Subcutaneous abdominal adipose tissue (tissue), 5 donors: ENCODE results near the gene S100A5.
"Not testable (repeated sequence)": the region's sequence is repeated elsewhere in the genome, so short reads cannot be mapped to it uniquely, and the experiment has no call there.

Experiments
- H3K27ac ChIP-seq: one replicate; pipeline ENCODE4 v1.7.0; 2013; ENCODE audit warnings: low read depth, mild to moderate bottlenecking, inconsistent platforms, low read length, moderate library complexity
- H3K27me3 ChIP-seq, 5 donors: one replicate each; pipeline ENCODE4 v1.7.0; 2013; ENCODE audit warnings: low read length in 5 of 5, inconsistent platforms in 1 of 5; ENCODE audit not compliant: control insufficient read depth in 5 of 5, insufficient read depth in 4 of 5
- H3K36me3 ChIP-seq, 5 donors: one replicate each; pipeline ENCODE4 v1.7.0; 2013; ENCODE audit warnings: low read length in 5 of 5; ENCODE audit not compliant: control insufficient read depth in 5 of 5, insufficient read depth in 5 of 5
- H3K4me1 ChIP-seq, 5 donors: one replicate each; pipeline ENCODE4 v1.7.0; 2013; ENCODE audit warnings: low read length in 5 of 5, mild to moderate bottlenecking in 3 of 5, moderate library complexity in 1 of 5; ENCODE audit not compliant: control insufficient read depth in 5 of 5, insufficient read depth in 5 of 5
- H3K4me3 ChIP-seq, 5 donors: one replicate each; pipeline ENCODE4 v1.7.0; 2013; ENCODE audit warnings: low read length in 5 of 5, low read depth in 1 of 5
- H3K9ac ChIP-seq, 5 donors: one replicate each; pipeline ENCODE4 v1.7.0; 2013; ENCODE audit warnings: low read length in 5 of 5, mild to moderate bottlenecking in 4 of 5, moderate library complexity in 3 of 5
- H3K9me3 ChIP-seq, 5 donors: one replicate each; pipeline ENCODE4 v1.7.0; 2013; ENCODE audit warnings: low read length in 5 of 5; ENCODE audit not compliant: control insufficient read depth in 5 of 5
- donor health status: healthy.
- donor health status: healthy.
- donor health status: healthy.
- donor health status: healthy.
- donor health status: healthy.

Gene S100A5

GRCh38 chr1:153578490-153578889 is 37.8 kb upstream of the S100A5 start:
- Histone ChIP-seq H3K27ac (no peak overlapping the region), H3K4me1 (peaks cover 3 to 15% (median 10%) of the 10 kb centered on the region in 5 donors), H3K4me3 (no peak overlapping the region), H3K27me3 (no peaks in the 10 kb centered on the region), H3K36me3 (no peaks in the 10 kb centered on the region), H3K9ac (no peak overlapping the region), H3K9me3 (no peaks in the 10 kb centered on the region)

DNA sequence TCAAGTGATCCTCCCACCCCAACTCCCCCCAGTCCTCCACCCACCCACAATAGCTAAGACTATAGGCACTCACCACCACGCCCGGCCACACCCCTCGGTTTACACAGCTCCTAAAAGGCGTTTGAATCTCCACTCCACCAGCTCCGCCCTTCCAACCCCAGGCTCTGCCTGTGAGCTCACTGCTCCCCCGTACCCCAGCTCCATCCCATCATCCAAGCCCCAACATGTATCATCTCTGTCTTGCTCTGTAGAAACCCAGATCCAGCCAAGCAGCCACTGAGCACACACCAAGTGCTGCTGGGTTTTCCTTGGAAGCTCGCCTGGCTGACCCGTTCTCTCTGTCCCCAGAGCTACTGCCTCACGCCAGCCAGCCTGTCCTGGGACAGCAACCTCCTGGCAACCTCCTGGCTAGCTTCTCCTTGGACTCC is 36.9 kb upstream of the S100A5 start:
- no peak overlapping the region for H3K27ac ChIP-seq
- no peak overlapping the region for H3K4me3 ChIP-seq
- no peak overlapping the region for H3K9ac ChIP-seq
- peaks cover 5 to 17% (median 15%) of the 10 kb centered on the region in 5 donors for H3K4me1 ChIP-seq
- H3K9me3 ChIP-seq: no peaks in the 10 kb centered on the region
- no peaks in the 10 kb centered on the region for H3K27me3 ChIP-seq
- no peaks in the 10 kb centered on the region for H3K36me3 ChIP-seq

- no peak overlapping the region for H3K9ac ChIP-seq
- no peak overlapping the region for H3K4me3 ChIP-seq
- H3K9me3 ChIP-seq: no peaks in the 10 kb centered on the region
- H3K36me3 ChIP-seq: no peaks in the 10 kb centered on the region
- no peak overlapping the region for H3K27ac ChIP-seq
- H3K4me1 ChIP-seq: peaks cover 9 to 22% (median 15%) of the 10 kb centered on the region in 5 donors
- no peaks in the 10 kb centered on the region for H3K27me3 ChIP-seq
Measured at GRCh38 chr1:153577138-153577537, 36.4 kb upstream of the S100A5 start.

DNA sequence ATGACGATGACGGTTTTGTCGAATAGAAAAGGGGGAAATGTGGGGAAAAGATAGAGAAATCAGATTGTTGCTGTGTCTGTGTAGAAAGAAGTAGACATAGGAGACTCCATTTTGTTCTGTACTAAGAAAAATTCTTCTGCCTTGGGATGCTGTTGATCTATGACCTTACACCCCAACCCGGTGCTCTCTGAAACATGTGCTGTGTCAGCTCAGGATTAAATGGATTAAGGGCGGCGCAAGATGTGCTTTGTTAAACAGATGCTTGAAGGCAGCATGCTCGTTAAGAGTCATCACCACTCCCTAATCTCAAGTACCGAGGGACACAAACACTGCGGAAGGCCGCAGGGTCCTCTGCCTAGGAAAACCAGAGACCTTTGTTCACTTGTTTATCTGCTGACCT is 34.8 kb upstream of the S100A5 start:
- not testable (repeated sequence) for H3K4me3 ChIP-seq, H3K27ac ChIP-seq, H3K36me3 ChIP-seq, H3K9me3 ChIP-seq, H3K27me3 ChIP-seq, H3K9ac ChIP-seq
- peaks cover 9 to 25% (median 15%) of the 10 kb centered on the region in 5 donors for H3K4me1 ChIP-seq

DNA sequence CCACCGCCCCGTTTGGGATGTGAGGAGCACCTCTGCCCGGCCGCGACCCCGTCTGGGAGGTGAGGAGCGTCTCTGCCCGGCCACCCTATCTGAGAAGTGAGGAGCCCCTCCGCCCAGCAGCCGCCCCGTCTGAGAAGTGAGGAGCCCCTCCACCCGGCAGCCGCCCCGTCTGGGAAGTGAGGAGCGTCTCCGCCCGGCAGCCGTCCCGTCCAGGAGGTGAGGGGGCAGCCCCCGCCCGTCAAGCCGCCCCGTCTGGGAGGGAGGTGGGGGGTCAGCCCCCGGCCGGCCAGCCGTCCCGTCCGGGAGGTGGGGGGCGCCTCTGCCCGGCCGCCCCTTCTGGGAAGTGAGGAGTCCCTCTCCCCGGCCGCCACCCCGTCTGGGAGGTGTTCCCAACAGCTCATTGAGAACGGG is 34.4 kb upstream of the S100A5 start:
- not testable (repeated sequence) for H3K9me3 ChIP-seq, H3K9ac ChIP-seq, H3K36me3 ChIP-seq, H3K27me3 ChIP-seq, H3K27ac ChIP-seq, H3K4me3 ChIP-seq
- H3K4me1 ChIP-seq: peaks cover 9 to 25% (median 15%) of the 10 kb centered on the region in 5 donors

- Histone ChIP-seq H3K4me3 (no peak overlapping the region), H3K27ac (peak overlapping the region; percentile 75), H3K36me3 (no peaks in the 10 kb centered on the region), H3K9me3 (no peaks in the 10 kb centered on the region), H3K27me3 (no peaks in the 10 kb centered on the region), H3K9ac (peak overlapping the region in 2 of 5 donors; percentile 1 to 75), H3K4me1 (peaks cover 9 to 28% (median 20%) of the 10 kb centered on the region in 5 donors)
Measured at GRCh38 chr1:153573351-153573750, 32.6 kb upstream of the S100A5 start.

- H3K36me3 ChIP-seq: no peaks in the 10 kb centered on the region
- peak overlapping the region; percentile 75 for H3K27ac ChIP-seq
- no peaks in the 10 kb centered on the region for H3K27me3 ChIP-seq
- no peak overlapping the region for H3K4me3 ChIP-seq
- no peaks in the 10 kb centered on the region for H3K9me3 ChIP-seq
- H3K4me1 ChIP-seq: peaks cover 5 to 30% (median 22%) of the 10 kb centered on the region in 5 donors
- H3K9ac ChIP-seq: peak overlapping the region in 1 of 5 donors; percentile 82
Measured at GRCh38 chr1:153572569-153573015, 31.9 kb upstream of the S100A5 start.

DNA sequence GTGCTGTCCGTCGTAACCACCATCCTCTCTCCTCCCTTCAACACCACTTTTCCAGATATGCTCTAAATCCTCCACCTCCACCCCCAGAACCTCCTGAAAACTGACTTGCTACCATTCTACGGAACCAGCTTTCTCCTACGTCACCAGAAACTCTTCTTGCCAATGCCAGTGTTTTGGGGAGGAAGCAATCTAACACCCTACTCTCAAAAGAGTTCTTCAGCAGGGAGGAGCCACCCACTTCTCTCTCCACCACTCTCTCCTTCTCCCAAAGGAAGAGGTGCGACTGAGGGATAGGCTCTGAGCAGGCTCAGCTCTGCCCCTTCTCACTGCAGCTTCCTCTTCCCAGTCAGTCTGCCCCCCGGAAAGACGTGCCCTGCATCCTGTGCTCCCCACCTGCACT is 31.0 kb upstream of the S100A5 start:
- no peaks in the 10 kb centered on the region for H3K27me3 ChIP-seq
- no peak overlapping the region for H3K4me3 ChIP-seq
- no peaks in the 10 kb centered on the region for H3K9me3 ChIP-seq
- H3K9ac ChIP-seq: no peak overlapping the region
- peak overlapping the region; percentile 75 for H3K27ac ChIP-seq
- no peaks in the 10 kb centered on the region for H3K36me3 ChIP-seq
- H3K4me1 ChIP-seq: peaks cover 9 to 35% (median 29%) of the 10 kb centered on the region in 5 donors

DNA sequence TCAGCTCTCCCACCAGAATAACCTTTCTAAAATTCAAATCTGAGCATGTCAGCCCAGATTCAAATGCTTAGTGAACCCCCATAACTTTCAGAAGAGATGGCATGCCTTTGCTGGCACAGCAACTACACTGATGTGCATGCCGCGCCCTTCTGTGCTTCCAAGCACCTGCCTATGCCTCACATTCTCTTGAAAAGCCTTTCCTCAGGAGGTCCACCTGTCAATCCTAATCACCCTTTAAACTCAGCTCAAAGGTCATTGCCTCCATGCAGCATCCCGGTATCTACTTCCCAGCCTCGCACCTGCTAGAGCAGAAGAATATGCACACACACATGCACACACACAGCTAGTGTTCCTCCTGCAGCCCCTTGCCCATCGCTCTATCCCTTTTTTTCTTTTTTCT is 30.1 kb upstream of the S100A5 start:
- Histone ChIP-seq H3K9ac (no peak overlapping the region), H3K27me3 (no peaks in the 10 kb centered on the region), H3K4me1 (peaks cover 14 to 43% (median 37%) of the 10 kb centered on the region in 5 donors), H3K9me3 (no peaks in the 10 kb centered on the region), H3K4me3 (no peak overlapping the region), H3K27ac (no peak overlapping the region), H3K36me3 (no peaks in the 10 kb centered on the region)

DNA sequence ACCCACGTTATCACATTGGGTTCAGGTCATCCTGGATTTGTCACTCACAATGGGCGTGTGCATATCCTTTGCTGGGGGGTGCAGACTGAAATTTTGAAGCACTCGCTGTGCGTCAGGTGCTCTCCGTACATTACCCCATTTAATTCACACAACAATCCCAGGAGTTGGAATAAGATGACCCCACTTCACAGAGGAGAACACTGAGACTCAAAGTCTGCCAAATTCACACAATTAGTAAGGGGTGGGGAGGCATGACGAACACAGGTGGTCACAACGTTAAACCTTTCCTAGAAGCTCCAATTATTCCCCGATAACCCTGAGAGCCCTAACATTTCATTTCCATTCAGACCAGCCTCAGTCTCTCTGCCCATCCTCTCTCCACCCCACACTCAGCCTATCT is 28.7 kb upstream of the S100A5 start:
- Histone ChIP-seq H3K9me3 (no peaks in the 10 kb centered on the region), H3K27me3 (no peaks in the 10 kb centered on the region), H3K36me3 (no peaks in the 10 kb centered on the region), H3K4me1 (peaks cover 16 to 50% (median 43%) of the 10 kb centered on the region in 5 donors), H3K9ac (no peak overlapping the region), H3K27ac (no peak overlapping the region), H3K4me3 (no peak overlapping the region)
